AG09319 (cell line): ENCODE data around the gene EHD1.

Source experiments
- DNase-seq: peaks from one replicate; pipeline ENCODE4 v3.0.0-alpha.2; 2010; ENCODE audit warnings: low read depth; ENCODE audit errors: extremely low read depth
- CTCF ChIP-seq: IDR thresholded peaks from 2 replicates; pipeline ENCODE4 v1.5.1; 2011; ENCODE audit warnings: low read depth, mild to moderate bottlenecking, inconsistent platforms, low read length, moderate library complexity

Gene EHD1

GRCh38 chr11:64888729-64889511, 10.5 kb upstream of the EHD1 start:
- no peak for DNase-seq
- TF ChIP-seq CTCF = no peak

GRCh38 chr11:64888406-64888728, 9.9 kb upstream of the EHD1 start:
- no peak for DNase-seq
- no peak for TF ChIP-seq CTCF

- peak; percentile 86 for TF ChIP-seq CTCF
- DNase-seq = no peak
Observed at GRCh38 chr11:64887757-64888405, 9.5 kb upstream of the EHD1 start.

GRCh38 chr11:64887234-64887756, 8.9 kb upstream of the EHD1 start:
- no peak for DNase-seq
- no peak for TF ChIP-seq CTCF

GRCh38 chr11:64885367-64886286, 7.2 kb upstream of the EHD1 start:
- TF ChIP-seq CTCF = no peak

GRCh38 chr11:64884019-64884418, 5.6 kb upstream of the EHD1 start:
- no peak for DNase-seq
- TF ChIP-seq CTCF = no peak

More at GRCh38 chr11:64885367-64886286, 7.2 kb upstream of the EHD1 start:
- DNase-seq = no peak
